Prostate gland (tissue), 2 donors: ENCODE results near the gene IFT25.

Experiments
- CTCF ChIP-seq, 4 experiments: fragments of 200-600 bp in 2 of 4; fragments of 450-650 bp in 2 of 4; sonication (generic) in 2 of 4; IDR thresholded peaks; 1 replicate in 3 of 4; 2 replicates in 1 of 4; pipeline ENCODE4 v1.5.1; 2016 to 2019; ENCODE audit warnings: antibody characterized with exemption in 4 of 4, mild to moderate bottlenecking in 2 of 4, moderate library complexity in 2 of 4
- POLR2A ChIP-seq: fragments of 450-650 bp; IDR thresholded peaks from one replicate; pipeline ENCODE4 v1.6.1; 2016; ENCODE audit warnings: antibody characterized with exemption, mild to moderate bottlenecking

- TF ChIP-seq CTCF (IDR thresholded peaks at IDR 0.05): no peak
- no peak for TF ChIP-seq POLR2A
Observed at GRCh38 chr1:53919675-53920066, 25.8 kb downstream of the IFT25 start.
